Neural progenitor cell (in vitro differentiated cells): ENCODE measurements around the gene MPZ. TPM values are rescaled to one million over a fixed set of nuclear protein-coding genes. Genes with fewer than 3 reads are reported as not detected.

ENCODE experiments used
- DNase-seq: peaks from one replicate; pipeline ENCODE4 v3.0.0-alpha.2; 2016; ENCODE audit warnings: low spot score
- H2AFZ ChIP-seq: fragments of 200-600 bp; sonication (generic); replicated peaks from 2 replicates; pipeline ENCODE4 v1.6.1; 2016; ENCODE audit warnings: antibody characterized with exemption
- H3F3A ChIP-seq: fragments of 200-600 bp; sonication (generic); 2 replicates; pipeline ENCODE4 v1.6.1; 2016; ENCODE audit warnings: antibody characterized with exemption, low read depth
- H3K27ac ChIP-seq: fragments of 200-600 bp; sonication (generic); 2 replicates; pipeline ENCODE4 v1.5.1; 2016; ENCODE audit warnings: mild to moderate bottlenecking
- H3K27me3 ChIP-seq: fragments of 200-600 bp; sonication (generic); 2 replicates; pipeline ENCODE4 v1.6.1; 2016; ENCODE audit warnings: mild to moderate bottlenecking, moderate library complexity
- H3K36me3 ChIP-seq: fragments of 200-600 bp; sonication (generic); 2 replicates; pipeline ENCODE4 v1.5.1; 2016
- H3K4me1 ChIP-seq: fragments of 200-600 bp; sonication (generic); 2 replicates; pipeline ENCODE4 v1.6.1; 2016; ENCODE audit warnings: mixed run types
- H3K4me2 ChIP-seq: fragments of 200-600 bp; sonication (generic); 2 replicates; pipeline ENCODE4 v1.6.1; 2016
- H3K4me3 ChIP-seq: fragments of 200-600 bp; sonication (generic); 2 replicates; pipeline ENCODE4 v1.5.1; 2016
- H3K79me2 ChIP-seq: fragments of 200-600 bp; sonication (generic); 2 replicates; pipeline ENCODE4 v1.6.1; 2016; ENCODE audit warnings: low read depth
- H3K9ac ChIP-seq: fragments of 200-600 bp; sonication (generic); 2 replicates; pipeline ENCODE4 v1.6.1; 2016
- H3K9me3 ChIP-seq: fragments of 200-600 bp; sonication (generic); 2 replicates; pipeline ENCODE4 v1.5.1; 2016; ENCODE audit warnings: low read depth
- H4K20me1 ChIP-seq: fragments of 200-600 bp; sonication (generic); 2 replicates; pipeline ENCODE4 v1.6.1; 2016; ENCODE audit warnings: low read depth
- H3K27ac Mint-ChIP-seq: 3 replicates; pipeline ENCODE4 v1.8.0; 2021; ENCODE audit warnings: mixed read lengths
- H3K27me3 Mint-ChIP-seq: 2 replicates; pipeline ENCODE4 v1.8.0; 2022; ENCODE audit warnings: low read depth, mild to moderate bottlenecking, inconsistent platforms, moderate library complexity, mixed read lengths; ENCODE audit not compliant: insufficient read depth
- H3K36me3 Mint-ChIP-seq: 3 replicates; pipeline ENCODE4 v1.8.0; 2021; ENCODE audit warnings: mixed read lengths
- H3K4me1 Mint-ChIP-seq: 3 replicates; pipeline ENCODE4 v1.8.0; 2021; ENCODE audit warnings: mixed read lengths
- H3K4me3 Mint-ChIP-seq: 3 replicates; pipeline ENCODE4 v1.8.0; 2021; ENCODE audit warnings: mild to moderate bottlenecking, moderate library complexity, mixed read lengths
- H3K9me3 Mint-ChIP-seq: 3 replicates; pipeline ENCODE4 v1.8.0; 2020; ENCODE audit warnings: mixed read lengths
- CTCF ChIP-seq: fragments of 200-600 bp; sonication (generic); IDR thresholded peaks from 2 replicates; pipeline ENCODE4 v1.5.1; 2017; ENCODE audit warnings: antibody characterized with exemption, mild to moderate bottlenecking
- EZH2 ChIP-seq: fragments of 200-600 bp; sonication (generic); IDR thresholded peaks from 2 replicates; pipeline ENCODE4 v1.6.1; 2017; ENCODE audit warnings: antibody characterized with exemption, mild to moderate bottlenecking, moderate library complexity
- EZH2phosphoT487 ChIP-seq: fragments of 200-600 bp; sonication (generic); IDR thresholded peaks from 2 replicates; pipeline ENCODE4 v1.6.1; 2017; ENCODE audit warnings: antibody characterized with exemption
- total RNA-seq: library from RNA; depleted of rRNA; stranded (reverse); fragments of >200 nt; gene quantifications from 2 replicates; pipeline ENCODE4 v1.2.3, GENCODE V29; 2015; ENCODE audit warnings: low replicate concordance

MPZ gene
- 1.1 and 2.0 TPM in 2 replicates for total RNA-seq

- H3K4me1 Mint-ChIP-seq: peaks cover 16% of the 10 kb centered on the region
- no peaks in the 10 kb centered on the region for H3K9me3 ChIP-seq
- no peak for TF ChIP-seq EZH2
- no peak for TF ChIP-seq EZH2phosphoT487
- TF ChIP-seq CTCF: no peak
- no peaks in the 10 kb centered on the region for H3K9me3 Mint-ChIP-seq
- no peak within 1 kb of the TSS for H3K4me3 ChIP-seq
- no peaks in the 10 kb centered on the region for H3K36me3 Mint-ChIP-seq
- peak within 1 kb of the TSS; percentile 67 for H2AFZ ChIP-seq
- no peak within 1 kb of the TSS for H3K4me3 Mint-ChIP-seq
- peaks cover 6% of the 10 kb centered on the region for H3K79me2 ChIP-seq
- H3F3A ChIP-seq: peaks cover 22% of the 10 kb centered on the region
- H3K27ac Mint-ChIP-seq: no peak within 1 kb of the TSS
- no peak within 1 kb of the TSS for H3K9ac ChIP-seq
- H3K27me3 ChIP-seq: no peaks in the 10 kb centered on the region
- no peak within 1 kb of the TSS for H3K27ac ChIP-seq
- peaks cover 2% of the 10 kb centered on the region for H4K20me1 ChIP-seq
- H3K27me3 Mint-ChIP-seq: peaks cover 10% of the 10 kb centered on the region
- H3K36me3 ChIP-seq: no peaks in the 10 kb centered on the region
- DNase-seq: no peak
- no peak within 1 kb of the TSS for H3K4me2 ChIP-seq
- peaks cover 15% of the 10 kb centered on the region for H3K4me1 ChIP-seq
Observed at GRCh38 chr1:161309868-161310267, at the start of gene MPZ. Gene MPZ, minus strand, starts transcription at chr1:161309968. Its CDS starts 63 bp downstream, at chr1:161309905.

- H2AFZ ChIP-seq: no peak overlapping the region
- H3K79me2 ChIP-seq: no peaks in the 10 kb centered on the region
- no peaks in the 10 kb centered on the region for H3K27me3 ChIP-seq
- no peaks in the 10 kb centered on the region for H3K36me3 ChIP-seq
- no peak overlapping the region for H3K27ac ChIP-seq
- H3F3A ChIP-seq: no peaks in the 10 kb centered on the region
- TF ChIP-seq EZH2phosphoT487 (no peak), EZH2 (no peak), CTCF (no peak)
- no peak for DNase-seq
- H3K4me3 ChIP-seq: no peak overlapping the region
- no peak overlapping the region for H3K9ac ChIP-seq
- H3K36me3 Mint-ChIP-seq: peaks cover 16% of the 10 kb centered on the region
- no peak overlapping the region for H3K4me2 ChIP-seq
- no peak overlapping the region for H3K27ac Mint-ChIP-seq
- no peaks in the 10 kb centered on the region for H3K9me3 Mint-ChIP-seq
- no peaks in the 10 kb centered on the region for H3K27me3 Mint-ChIP-seq
- no peaks in the 10 kb centered on the region for H4K20me1 ChIP-seq
- no peaks in the 10 kb centered on the region for H3K9me3 ChIP-seq
- no peaks in the 10 kb centered on the region for H3K4me1 Mint-ChIP-seq
- H3K4me1 ChIP-seq: no peaks in the 10 kb centered on the region
- no peak overlapping the region for H3K4me3 Mint-ChIP-seq
Observed at GRCh38 chr1:161359291-161359690, 49.5 kb upstream of the MPZ start.

- Histone ChIP-seq H3K4me2 (no peak overlapping the region), H4K20me1 (no peaks in the 10 kb centered on the region), H3K4me3 (no peak overlapping the region), H3K79me2 (no peaks in the 10 kb centered on the region), H3K9me3 (no peaks in the 10 kb centered on the region), H3K4me1 (no peaks in the 10 kb centered on the region), H3K36me3 (no peaks in the 10 kb centered on the region), H2AFZ (no peak overlapping the region), H3K27ac (no peak overlapping the region), H3K27me3 (no peaks in the 10 kb centered on the region), H3F3A (no peaks in the 10 kb centered on the region), H3K9ac (no peak overlapping the region)
- Mint-ChIP-seq H3K36me3 (peaks cover 5% of the 10 kb centered on the region), H3K4me1 (no peaks in the 10 kb centered on the region), H3K27ac (no peak overlapping the region), H3K27me3 (no peaks in the 10 kb centered on the region), H3K9me3 (no peaks in the 10 kb centered on the region), H3K4me3 (no peak overlapping the region)
- no peak for DNase-seq
- no peak for TF ChIP-seq CTCF
- TF ChIP-seq EZH2: no peak
- TF ChIP-seq EZH2phosphoT487: no peak
Observed at GRCh38 chr1:161357073-161357472, 47.3 kb upstream of the MPZ start.
